K562 (cell line): ENCODE results near the gene FAM89B. TPM values are rescaled to one million over a fixed set of nuclear protein-coding genes. Genes with fewer than 3 reads are reported as not detected.

ENCODE experiments used
- ATAC-seq: fragments of 200-7000 bp; cut with Tn5 transposase; 3 replicates; pipeline ENCODE4 v1.9.1; 2020; ENCODE audit warnings: moderate library complexity
- BruUV-seq: library from RNA; stranded (reverse); fragments of 400-500 nt; replicated peaks from 2 replicates; lab custom pipeline; 2021; lab: Mats Ljungman, UMichigan
- CTCF ChIA-PET: fragments of 300-600 bp; formaldehyde crosslinking; extraction: SDS; loops from one replicate; lab custom pipeline; 2021; ENCODE audit warnings: low intra/inter-chr PET ratio; lab: Yijun Ruan, JAX
- POLR2A ChIA-PET: fragments of 300-600, 350-650 bp; sonication (Branson Sonifier 250); formaldehyde crosslinking; extraction: SDS; loops from one replicate; lab custom pipeline; 2021; ENCODE audit warnings: antibody characterized with exemption, inconsistent platforms; lab: Yijun Ruan, JAX
- DNase-seq, 4 experiments: peaks; one replicate each; pipeline versions ENCODE4 v3.0.0 to v3.0.0-alpha.2; 2011 to 2018; ENCODE audit warnings: low spot score in 3 of 4, mixed read lengths in 3 of 4; ENCODE audit errors: extremely low read depth in 1 of 4
- FAIRE-seq: peaks from 2 replicates; lab custom pipeline; 2011; peaks lifted over from hg19 to GRCh38; lab: Jason Lieb, UNC
- H2AFZ ChIP-seq: 2 replicates; pipeline ENCODE4 v1.6.0; 2011; ENCODE audit warnings: low read depth, low read length, control low read depth, inconsistent platforms
- H3K27ac ChIP-seq: fragments of 200-600 bp; 3 replicates; pipeline ENCODE4 v1.8.0; 2011; ENCODE audit warnings: low read depth, mild to moderate bottlenecking, control low read depth, inconsistent platforms, low read length, moderate library complexity, mixed read lengths; ENCODE audit errors: extremely low read depth
- H3K27me3 ChIP-seq, 2 experiments: fragments of 300-600 bp in 1 of 2; 2 replicates in 1 of 2; 3 replicates in 1 of 2; pipeline versions ENCODE4 v1.6.0 to v1.8.0; 2011; ENCODE audit warnings: inconsistent platforms in 2 of 2, low read length in 2 of 2, mild to moderate bottlenecking in 1 of 2, mixed read lengths in 1 of 2, moderate library complexity in 1 of 2; ENCODE audit not compliant: control insufficient read depth in 2 of 2, insufficient read depth in 2 of 2
- H3K36me3 ChIP-seq: fragments of 300-600 bp; 3 replicates; pipeline ENCODE4 v1.8.0; 2011; ENCODE audit warnings: mild to moderate bottlenecking, low read length, inconsistent platforms; ENCODE audit not compliant: control insufficient read depth, insufficient read depth
- H3K4me1 ChIP-seq, 2 experiments: fragments of 200-600 bp in 1 of 2; replicated peaks in 1 of 2; 2 replicates in 1 of 2; 3 replicates in 1 of 2; pipeline versions ENCODE4 v1.5.1 to v1.8.0; 2011; ENCODE audit warnings: inconsistent platforms in 2 of 2, low read length in 2 of 2, mild to moderate bottlenecking in 1 of 2, mixed read lengths in 1 of 2, moderate library complexity in 1 of 2; ENCODE audit not compliant: control insufficient read depth in 2 of 2, insufficient read depth in 2 of 2
- H3K4me2 ChIP-seq: 2 replicates; pipeline ENCODE4 v1.6.1; 2011; ENCODE audit warnings: low read length, control low read depth, inconsistent platforms, mixed read lengths; ENCODE audit not compliant: insufficient read depth
- H3K4me3 ChIP-seq: fragments of 200-600 bp; sonication (generic), shearing (Covaris generic); 2 replicates; pipeline ENCODE4 v1.5.1; 2016; ENCODE audit warnings: control low read depth, inconsistent platforms
- H3K79me2 ChIP-seq: fragments of 200-600 bp; 3 replicates; pipeline ENCODE4 v1.8.0; 2011; ENCODE audit warnings: low read length, inconsistent platforms; ENCODE audit not compliant: control insufficient read depth, insufficient read depth
- H3K9ac ChIP-seq, 2 experiments: 2 replicates each; pipeline versions ENCODE4 v1.6.0 to v1.6.1; 2011; ENCODE audit warnings: low read depth in 2 of 2, low read length in 2 of 2, control low read depth in 1 of 2, inconsistent platforms in 1 of 2, mild to moderate bottlenecking in 1 of 2, mixed read lengths in 1 of 2; ENCODE audit not compliant: insufficient read depth in 1 of 2
- H3K9me1 ChIP-seq: one replicate; pipeline ENCODE4 v1.6.0; 2011; ENCODE audit warnings: inconsistent platforms, mild to moderate bottlenecking, low read length, moderate library complexity; ENCODE audit not compliant: control insufficient read depth, insufficient read depth
- H3K9me3 ChIP-seq: replicated peaks from 2 replicates; pipeline ENCODE4 v1.5.1; 2011; ENCODE audit warnings: low read depth, low read length, inconsistent platforms; ENCODE audit not compliant: control insufficient read depth, insufficient read depth
- H4K20me1 ChIP-seq: replicated peaks from 2 replicates; pipeline ENCODE4 v1.6.1; 2011; ENCODE audit warnings: low read length, inconsistent platforms, mixed read lengths; ENCODE audit not compliant: control insufficient read depth, insufficient read depth
- POLR2G ChIP-seq: fragments of 200-400 bp; formaldehyde crosslinking; IDR thresholded peaks from 2 replicates; pipeline ENCODE4 v1.6.1; 2017; ENCODE audit warnings: low read depth, mild to moderate bottlenecking, antibody characterized with exemption, low read length, moderate library complexity
- RHOXF2B ChIP-seq: fragments of 250-450 bp; sonication (Bioruptor Pico); conservative IDR thresholded peaks from 2 replicates; pipeline ENCODE4 v1.5.1; 2021
- WGBS: fragments of 100-300 bp; shearing (Covaris generic); methylation state at CpG from one replicate; pipeline ENCODE4 v1.1.6; 2016; ENCODE audit warnings: low coverage, mixed read lengths; ENCODE audit not compliant: insufficient coverage; ENCODE audit errors: missing lambda C conversion rate; 5-methylcytosine and 5-hydroxymethylcytosine counted together
- in situ Hi-C: fragments of 300-500 bp; cut with MboI; formaldehyde crosslinking; loops from 4 replicates; pipeline ENCODE4 v1.15.0; 2018; ENCODE audit warnings: inconsistent platforms, mixed read lengths
- intact Hi-C: fragments of 100-400 bp; cut with micrococcal nuclease; formaldehyde crosslinking; loops from 2 replicates; pipeline ENCODE4 v1.14.2; 2022
- polyA plus RNA-seq, 8 experiments: library from polyadenylated mRNA; depleted of rRNA in 4 of 8; stranded (reverse) in 5 of 8; unstranded in 3 of 8; fragments of >200 nt; fragmentation: Nextera tagmentation in 2 of 8; fragmentation: Illumina TruSeq in 1 of 8; extraction: Ambion mirVana in 2 of 8; extraction: Trizol in 1 of 8; gene quantifications; 2 replicates each; pipeline versions ENCODE4 v1.2.1 to v1.2.3, GENCODE V29; 2011 to 2014; ENCODE audit warnings: inconsistent platforms in 1 of 8, missing spikeins in 1 of 8
- total RNA-seq, 7 experiments: library from RNA; depleted of rRNA in 6 of 7; stranded (reverse); fragments of >200 nt in 6 of 7; fragmentation: Illumina TruSeq in 2 of 7; extraction: Trizol in 2 of 7; gene quantifications; 2 replicates each; pipeline versions ENCODE4 v1.2.1 to v1.2.3, GENCODE V29; 2011 to 2021; ENCODE audit warnings: low replicate concordance in 1 of 7

Gene FAM89B
- total and polyA plus RNA-seq, 9 of the 15 experiments (the other 6 are each of a cell fraction or from before 2014, with no cell fraction given) = 0.32 to 27.6 (median 11.9) TPM

- Histone ChIP-seq H4K20me1 (no peaks in the 10 kb centered on the region; the same call in 1 of the 2 replicates), H3K36me3 (peaks cover 60% of the 10 kb centered on the region; the same call in 2 of the 3 replicates), H3K4me3 (peak overlapping the region; percentile 94), H3K4me2 (peak overlapping the region; percentile 90), H3K27me3 (no peaks in the 10 kb centered on the region), H3K9me3 (no peaks in the 10 kb centered on the region), H3K27ac (no peak overlapping the region; the same call in 2 of the 3 replicates), H3K9ac (peak overlapping the region; percentile 85 to 97; a peak in 3 of 4 replicates), H3K79me2 (peaks cover 52% of the 10 kb centered on the region), H2AFZ (no peak overlapping the region), H3K9me1 (no peaks in the 10 kb centered on the region), H3K4me1 (peaks cover 17 to 63% of the 10 kb centered on the region in 2 experiments)
- TSS peak; percentile 49 for BruUV-seq
- DNase-seq (no peak), ATAC-seq (no peak), FAIRE-seq (no peak)
- ChIA-PET POLR2A (interaction anchor here (0.6 to 1.0 kb wide), 3 partner anchors 10 to 381 kb away, joined by 3 to 5 read pairs (median 3); no protein-coding TSS in a partner anchor), CTCF (no interaction called here)
- 91% methylated on average over 17 of the region's 17 CpGs for WGBS
- TF ChIP-seq RHOXF2B (no peak), POLR2G (peak; percentile 16; the same call in 1 of the 2 replicates)
- in situ Hi-C loops (no loop called here), intact Hi-C loops (no loop called here)
Observed at GRCh38 chr11:65617136-65617850, 45.0 kb downstream of the FAM89B start.
